ENCODE data around the gene B4GALT3.

The B4GALT3 gene

GRCh38 chr1:161201836-161202712 is 24.8 kb upstream of the B4GALT3 start, which contains the start of gene NDUFS2:
TSS of gene NDUFS2 (plus strand) at chr1:161202367. CDS start at chr1:161202386, 19 bp downstream.
- DNase-seq, result peak; percentile 85 to 91

GRCh38 chr1:161200992-161201835 is 23.9 kb upstream of the B4GALT3 start:
- DNase-seq, result no peak

GRCh38 chr1:161200421-161200991 is 23.2 kb upstream of the B4GALT3 start:
- no peak for DNase-seq

GRCh38 chr1:161199506-161200139 is 22.3 kb upstream of the B4GALT3 start:
- DNase-seq, result no peak

- DNase-seq, result no peak
Measured at GRCh38 chr1:161198897-161199431, 21.7 kb upstream of the B4GALT3 start, which contains the start of gene ADAMTS4. TSS of gene ADAMTS4 (minus strand) at chr1:161199054. CDS start at chr1:161198627, 427 bp downstream.

GRCh38 chr1:161198194-161198896 is 21.0 kb upstream of the B4GALT3 start:
- DNase-seq, result no peak

GRCh38 chr1:161197560-161198193 is 20.4 kb upstream of the B4GALT3 start:
- DNase-seq, result no peak

GRCh38 chr1:161196521-161197451 is 19.5 kb upstream of the B4GALT3 start:
- no peak for DNase-seq

GRCh38 chr1:161196111-161196510 is 18.8 kb upstream of the B4GALT3 start:
- DNase-seq, result no peak

GRCh38 chr1:161195171-161195570 is 17.9 kb upstream of the B4GALT3 start:
- DNase-seq, result no peak

- DNase-seq, result no peak
Measured at GRCh38 chr1:161193561-161194235, 16.4 kb upstream of the B4GALT3 start.

GRCh38 chr1:161192476-161193465 is 15.5 kb upstream of the B4GALT3 start:
- DNase-seq, result peak in 1 of 2 experiments; percentile 37

- DNase-seq, result no peak
Measured at GRCh38 chr1:161191971-161192370, 14.7 kb upstream of the B4GALT3 start.

- no peak for DNase-seq
Measured at GRCh38 chr1:161190962-161191521, 13.7 kb upstream of the B4GALT3 start.

- DNase-seq, result no peak
Measured at GRCh38 chr1:161189036-161189435, 11.7 kb upstream of the B4GALT3 start.

GRCh38 chr1:161188381-161188780 is 11.1 kb upstream of the B4GALT3 start:
- DNase-seq, result no peak

GRCh38 chr1:161187311-161187710 is 10.0 kb upstream of the B4GALT3 start:
- DNase-seq, result no peak
